Measurements from ENCODE around the gene PPHLN1. TPM values are rescaled to one million over a fixed set of nuclear protein-coding genes. Genes with fewer than 3 reads are reported as not detected.

The PPHLN1 gene
- 10 to 100 TPM; 12.5 to 30.5 (median 26.8) TPM for polyA plus RNA-seq

GRCh38 chr12:42325653-42326474, at the start of gene PPHLN1, which contains the start of gene ZCRB1:
TSS of gene PPHLN1 (plus strand) at chr12:42326167. CDS start at chr12:42335903, 9,736 bp downstream.
TSS of gene ZCRB1 (minus strand) at chr12:42326094. CDS start at chr12:42324102, 1,992 bp downstream.
- WGBS, 3 donors = 0 to 1% (median 0%) methylated on average over 55 of the region's 55 CpGs

GRCh38 chr12:42277396-42278127, 48.4 kb upstream of the PPHLN1 start:
- H3K27ac ChIP-seq (ENCODE audit: low read depth, low read length) = no peak overlapping the region

More at GRCh38 chr12:42325653-42326474, at the start of gene PPHLN1, which contains the start of gene ZCRB1:
- peak within 1 kb of the TSS; percentile 66 for H3K27ac ChIP-seq (ENCODE audit: low read depth, low read length)

GRCh38 chr12:42278128-42278510, 47.8 kb upstream of the PPHLN1 start:
- no peak overlapping the region for H3K27ac ChIP-seq (ENCODE audit: low read depth, low read length)

More at GRCh38 chr12:42277396-42278127, 48.4 kb upstream of the PPHLN1 start:
- WGBS, 3 donors = 72 to 82% (median 75%) methylated on average over 6 of the region's 6 CpGs

- WGBS, 3 donors = 21 to 62% (median 52%) methylated on average over 3 of the region's 3 CpGs
These were observed 44.7 kb upstream of the PPHLN1 start for GRCh38 chr12:42281278-42281677.

GRCh38 chr12:42281844-42282243, 44.1 kb upstream of the PPHLN1 start:
- no peak overlapping the region for H3K27ac ChIP-seq (ENCODE audit: low read depth, low read length)
- 69 to 86% (median 82%) methylated on average over 3 of the region's 3 CpGs for WGBS, 3 donors

More at GRCh38 chr12:42281278-42281677, 44.7 kb upstream of the PPHLN1 start:
- H3K27ac ChIP-seq (ENCODE audit: low read depth, low read length) = no peak overlapping the region

GRCh38 chr12:42282294-42282693, 43.7 kb upstream of the PPHLN1 start:
- 54 to 81% (median 74%) methylated on average over 2 of the region's 2 CpGs for WGBS, 3 donors

GRCh38 chr12:42283739-42284138, 42.2 kb upstream of the PPHLN1 start:
- no peak overlapping the region for H3K27ac ChIP-seq (ENCODE audit: low read depth, low read length)

More at GRCh38 chr12:42282294-42282693, 43.7 kb upstream of the PPHLN1 start:
- no peak overlapping the region for H3K27ac ChIP-seq (ENCODE audit: low read depth, low read length)

GRCh38 chr12:42284157-42284556, 41.8 kb upstream of the PPHLN1 start:
- WGBS, 3 donors = 55 to 89% (median 55%) methylated on average over 1 of the region's 1 CpG
- H3K27ac ChIP-seq (ENCODE audit: low read depth, low read length) = no peak overlapping the region

- WGBS, 3 donors = 79 to 80% (median 80%) methylated on average over 2 of the region's 2 CpGs
- no peak overlapping the region for H3K27ac ChIP-seq (ENCODE audit: low read depth, low read length)
These were observed 41.1 kb upstream of the PPHLN1 start for GRCh38 chr12:42284876-42285275.

- 96 to 98% (median 97%) methylated on average over 2 of the region's 2 CpGs for WGBS, 3 donors
These were observed 40.5 kb upstream of the PPHLN1 start for GRCh38 chr12:42285431-42285830.

GRCh38 chr12:42286741-42287140, 39.2 kb upstream of the PPHLN1 start:
- H3K27ac ChIP-seq (ENCODE audit: low read depth, low read length) = no peak overlapping the region
- 89 to 91% (median 91%) methylated on average over 24 to 26 of the region's 26 CpGs for WGBS, 3 donors

More at GRCh38 chr12:42285431-42285830, 40.5 kb upstream of the PPHLN1 start:
- H3K27ac ChIP-seq (ENCODE audit: low read depth, low read length) = no peak overlapping the region

GRCh38 chr12:42288544-42288943, 37.4 kb upstream of the PPHLN1 start:
- 54 to 88% (median 82%) methylated on average over 9 of the region's 9 CpGs for WGBS, 3 donors
- H3K27ac ChIP-seq (ENCODE audit: low read depth, low read length) = no peak overlapping the region

- no peak overlapping the region for H3K27ac ChIP-seq (ENCODE audit: low read depth, low read length)
- WGBS, 3 donors = 78 to 93% (median 79%) methylated on average over 2 of the region's 2 CpGs
These were observed 34.3 kb upstream of the PPHLN1 start for GRCh38 chr12:42291680-42292079.

- 86 to 92% (median 91%) methylated on average over 5 of the region's 5 CpGs for whole genome bisulfite sequencing, 3 donors
- H3K27ac ChIP-seq (ENCODE audit: low read depth, low read length) = no peak overlapping the region
These were observed 29.4 kb upstream of the PPHLN1 start for GRCh38 chr12:42296503-42297109.

GRCh38 chr12:42298887-42299286, 27.1 kb upstream of the PPHLN1 start:
- H3K27ac ChIP-seq (ENCODE audit: low read depth, low read length) = no peak overlapping the region
- WGBS, 3 donors = 88 to 93% (median 89%) methylated on average over 4 of the region's 4 CpGs

GRCh38 chr12:42299392-42300308, 26.3 kb upstream of the PPHLN1 start:
- WGBS, 3 donors = 84 to 87% (median 85%) methylated on average over 8 of the region's 8 CpGs
- H3K27ac ChIP-seq (ENCODE audit: low read depth, low read length) = no peak overlapping the region

- no peak overlapping the region for H3K27ac ChIP-seq (ENCODE audit: low read depth, low read length)
- WGBS, 3 donors = 94 to 100% (median 97%) methylated on average over 3 of the region's 3 CpGs
These were observed 19.7 kb upstream of the PPHLN1 start for GRCh38 chr12:42306297-42306696.

- WGBS, 3 donors = 91 to 100% (median 95%) methylated on average over 2 of the region's 2 CpGs
- no peak overlapping the region for H3K27ac ChIP-seq (ENCODE audit: low read depth, low read length)
These were observed 17.6 kb upstream of the PPHLN1 start for GRCh38 chr12:42308390-42308789.

Measured in adipose tissue (tissue), 3 donors.